Esophagus squamous epithelium (tissue), 5 donors: Measurements from ENCODE around the gene ZAR1. TPM values are rescaled to one million over a fixed set of nuclear protein-coding genes. Genes with fewer than 3 reads are reported as not detected.

ENCODE experiments used
- DNase-seq: peaks from one replicate; lab custom pipeline; 2025; lab: John Stamatoyannopoulos, UW
- H3K27ac ChIP-seq, 4 donors: fragments of 200-600 bp; sonication (generic); one replicate each; pipeline ENCODE4 v1.5.1; 2016 to 2019; ENCODE audit warnings: mild to moderate bottlenecking in 1 of 4
- H3K27me3 ChIP-seq, 4 donors: fragments of 200-600 bp; sonication (generic); 1 replicate in 3 of 4; 2 replicates in 1 of 4; pipeline versions ENCODE4 v1.5.1 to v1.6.0; 2017 to 2021; ENCODE audit warnings: antibody characterized with exemption in 1 of 4
- H3K36me3 ChIP-seq, 3 donors: fragments of 200-600 bp; sonication (generic); one replicate each; pipeline ENCODE4 v1.5.1; 2016 to 2019
- H3K4me1 ChIP-seq, 3 donors: fragments of 200-600 bp; sonication (generic); one replicate each; pipeline ENCODE4 v1.5.1; 2017 to 2019
- H3K4me3 ChIP-seq, 4 donors: fragments of 200-600 bp; sonication (generic); 1 replicate in 3 of 4; 2 replicates in 1 of 4; pipeline ENCODE4 v1.5.1; 2016 to 2019; ENCODE audit warnings: mild to moderate bottlenecking in 2 of 4, moderate library complexity in 1 of 4
- H3K9me3 ChIP-seq, 3 donors: fragments of 200-600 bp; sonication (generic); one replicate each; pipeline ENCODE4 v1.5.1; 2016 to 2019
- CTCF ChIP-seq, 6 experiments: fragments of 450-650 bp in 4 of 6; fragments of 200-600 bp in 2 of 6; sonication (generic) in 2 of 6; IDR thresholded peaks; one replicate each; pipeline ENCODE4 v1.5.1; 2016 to 2019; ENCODE audit warnings: antibody characterized with exemption in 6 of 6, mild to moderate bottlenecking in 4 of 6, moderate library complexity in 4 of 6
- POLR2A ChIP-seq, 4 donors: fragments of 450-650 bp; IDR thresholded peaks; one replicate each; pipeline ENCODE4 v1.6.1; 2017; ENCODE audit warnings: antibody characterized with exemption in 4 of 4, mild to moderate bottlenecking in 4 of 4, moderate library complexity in 3 of 4
- WGBS, 2 donors: methylation state at CpG; one replicate each; pipeline ENCODE4 v1.1.5; 2018; 5-methylcytosine and 5-hydroxymethylcytosine counted together
- intact Hi-C: fragments of 100-400 bp; cut with DNase I; formaldehyde crosslinking; loops from one replicate; pipeline ENCODE4 v1.15.0; 2022
- total RNA-seq, 4 donors: library from RNA; depleted of rRNA; stranded (reverse); fragments of >200 nt; gene quantifications; one replicate each; pipeline ENCODE4 v1.1.0, GENCODE V29; 2016
- donor health status: DM: yes; HTN: yes; CAD: no.

ZAR1 gene
- total RNA-seq, 4 donors from 2014 or later: not detected

- H3K36me3 ChIP-seq: peaks cover 9 to 100% (median 37%) of the 10 kb centered on the region in 3 donors
- intact Hi-C loops: no loop called here
- no peaks in the 10 kb centered on the region for H3K4me1 ChIP-seq
- 90 to 92% methylated on average over 1 of the region's 1 CpG for WGBS, 2 donors
- H3K9me3 ChIP-seq: no peaks in the 10 kb centered on the region
- TF ChIP-seq CTCF (IDR thresholded peaks at IDR 0.05) (no peak), POLR2A (IDR thresholded peaks at IDR 0.05) (no peak)
- DNase-seq: no peak
- H3K27ac ChIP-seq: no peak overlapping the region
- no peaks in the 10 kb centered on the region for H3K27me3 ChIP-seq
- no peak overlapping the region for H3K4me3 ChIP-seq
These were observed 36.4 kb downstream of the ZAR1 start for GRCh38 chr4:48526406-48526805.

- H3K4me1 ChIP-seq: peaks cover 0 to 2% (median 0%) of the 10 kb centered on the region in 3 donors
- H3K9me3 ChIP-seq: no peaks in the 10 kb centered on the region
- TF ChIP-seq POLR2A (IDR thresholded peaks at IDR 0.05) (no peak), CTCF (IDR thresholded peaks at IDR 0.05) (no peak)
- H3K36me3 ChIP-seq: peaks cover 6 to 83% (median 21%) of the 10 kb centered on the region in 3 donors
- H3K27me3 ChIP-seq: no peaks in the 10 kb centered on the region
- DNase-seq: no peak
- no peak overlapping the region for H3K27ac ChIP-seq
- intact Hi-C loops: no loop called here
- no peak overlapping the region for H3K4me3 ChIP-seq
These were observed 48.3 kb downstream of the ZAR1 start for GRCh38 chr4:48538358-48538757.

GRCh38 chr4:48539597-48539996 lies 49.5 kb downstream of the ZAR1 start:
- intact Hi-C loops: no loop called here
- Histone ChIP-seq H3K4me3 (no peak overlapping the region), H3K4me1 (peaks cover 0 to 11% (median 0%) of the 10 kb centered on the region in 3 donors), H3K27ac (no peak overlapping the region), H3K9me3 (no peaks in the 10 kb centered on the region), H3K36me3 (peaks cover 10 to 80% (median 12%) of the 10 kb centered on the region in 3 donors), H3K27me3 (no peaks in the 10 kb centered on the region)
- DNase-seq: no peak
- 91 to 93% methylated on average over 3 of the region's 3 CpGs for WGBS, 2 donors
- TF ChIP-seq POLR2A (IDR thresholded peaks at IDR 0.05) (no peak), CTCF (IDR thresholded peaks at IDR 0.05) (no peak)

- no peak overlapping the region for H3K4me3 ChIP-seq
- no peak overlapping the region for H3K27ac ChIP-seq
- H3K9me3 ChIP-seq: no peaks in the 10 kb centered on the region
- TF ChIP-seq CTCF (IDR thresholded peaks at IDR 0.05): no peak
- no peak for TF ChIP-seq POLR2A (IDR thresholded peaks at IDR 0.05)
- no peak for DNase-seq
- WGBS, 2 donors: 95 to 98% methylated on average over 2 of the region's 2 CpGs
- H3K27me3 ChIP-seq: no peaks in the 10 kb centered on the region
- peaks cover 5 to 86% (median 12%) of the 10 kb centered on the region in 3 donors for H3K36me3 ChIP-seq
- intact Hi-C loops: no loop called here
- H3K4me1 ChIP-seq: peaks cover 0 to 11% (median 0%) of the 10 kb centered on the region in 3 donors
These were observed 52.8 kb downstream of the ZAR1 start for GRCh38 chr4:48542888-48543287.

- H3K27me3 ChIP-seq: no peaks in the 10 kb centered on the region
- TF ChIP-seq POLR2A (IDR thresholded peaks at IDR 0.05) (no peak), CTCF (IDR thresholded peaks at IDR 0.05) (no peak)
- peaks cover 0 to 11% (median 0%) of the 10 kb centered on the region in 3 donors for H3K4me1 ChIP-seq
- peaks cover 5 to 91% (median 12%) of the 10 kb centered on the region in 3 donors for H3K36me3 ChIP-seq
- H3K9me3 ChIP-seq: no peaks in the 10 kb centered on the region
- peak overlapping the region in 2 of 4 donors; percentile 31 to 37 for H3K27ac ChIP-seq
- no peak overlapping the region for H3K4me3 ChIP-seq
- no peak for DNase-seq
- intact Hi-C loops: no loop called here
- WGBS, 2 donors: 46 to 56% methylated on average over 3 of the region's 3 CpGs
These were observed 53.7 kb downstream of the ZAR1 start for GRCh38 chr4:48543796-48544195.

Other genes starting within 250 kb of the ZAR1 start
- 1 to 10 TPM; 3.8 to 8.6 (median 7.2) TPM for gene TEC, start 220.4 kb upstream of the ZAR1 start, total RNA-seq
- 10 to 100 TPM; 30.1 to 88.9 (median 75.4) TPM for gene SLAIN2, start 148.7 kb upstream of the ZAR1 start, total RNA-seq
- under 1 TPM in 1 of 4 donors, not detected in 3; 0.38 TPM for gene SLC10A4, start 6.9 kb upstream of the ZAR1 start, total RNA-seq